GM12878 (cell line): ENCODE measurements around the gene THRB. TPM values are rescaled to one million over a fixed set of nuclear protein-coding genes. Genes with fewer than 3 reads are reported as not detected.

Experiments used
- ATAC-seq: fragments of 200-7000 bp; cut with Tn5 transposase; 3 replicates; pipeline ENCODE4 v1.9.1; 2020; ENCODE audit warnings: mild to moderate bottlenecking, moderate library complexity
- BruUV-seq: library from RNA; stranded (reverse); fragments of 400-500 nt; replicated peaks from 2 replicates; lab custom pipeline; 2021; lab: Mats Ljungman, UMichigan
- CTCF ChIA-PET: fragments of 300-600 bp; sonication (Branson Sonifier 250); formaldehyde crosslinking; extraction: SDS; loops from one replicate; lab custom pipeline; 2021; ENCODE audit warnings: inconsistent platforms; lab: Yijun Ruan, JAX
- POLR2A ChIA-PET: fragments of 350-600 bp; formaldehyde crosslinking; extraction: SDS; loops from one replicate; lab custom pipeline; 2021; ENCODE audit warnings: inconsistent platforms; lab: Charles Lee
- RAD21 ChIA-PET: fragments of 300-600 bp; sonication (Branson Sonifier 250); formaldehyde crosslinking; loops from one replicate; lab custom pipeline; 2023; ENCODE audit warnings: antibody characterized with exemption; ENCODE audit not compliant: unreplicated experiment; lab: Charles Lee
- SMC1A ChIA-PET: fragments of 300-600 bp; sonication (Branson Sonifier 250); formaldehyde crosslinking; loops from one replicate; lab custom pipeline; 2023; ENCODE audit not compliant: unreplicated experiment, uncharacterized antibody; lab: Charles Lee
- DNase-seq: peaks from one replicate; pipeline ENCODE4 v3.0.0-alpha.2; 2011; ENCODE audit warnings: low read depth, low spot score
- FAIRE-seq: peaks from 3 replicates; lab custom pipeline; 2011; peaks lifted over from hg19 to GRCh38; lab: Jason Lieb, UNC
- H2AFZ ChIP-seq: 2 replicates; pipeline ENCODE4 v1.6.0; 2011; ENCODE audit warnings: low read depth, low read length, control low read depth; ENCODE audit not compliant: control insufficient read depth
- H3K27ac ChIP-seq: 2 replicates; pipeline ENCODE4 v1.5.1; 2011; ENCODE audit warnings: control low read depth; ENCODE audit not compliant: control insufficient read depth, insufficient read depth
- H3K27me3 ChIP-seq, 2 experiments: replicated peaks in 1 of 2; 2 replicates each; pipeline versions ENCODE4 v1.6.0 to v1.6.1; 2011; ENCODE audit warnings: low read length in 1 of 2; ENCODE audit not compliant: control insufficient read depth in 2 of 2, insufficient read depth in 2 of 2
- H3K36me3 ChIP-seq, 2 experiments: 2 replicates each; pipeline ENCODE4 v1.5.1; 2011; ENCODE audit warnings: low read length in 1 of 2; ENCODE audit not compliant: control insufficient read depth in 2 of 2, insufficient read depth in 2 of 2
- H3K4me1 ChIP-seq: 2 replicates; pipeline ENCODE4 v1.6.1; 2011; ENCODE audit warnings: mild to moderate bottlenecking, low read length, moderate library complexity, mixed read lengths; ENCODE audit not compliant: control insufficient read depth, insufficient read depth
- H3K4me2 ChIP-seq: 2 replicates; pipeline ENCODE4 v1.6.0; 2011; ENCODE audit warnings: control low read depth; ENCODE audit not compliant: control insufficient read depth, insufficient read depth
- H3K4me3 ChIP-seq: fragments of 200-600 bp; sonication (generic); 2 replicates; pipeline ENCODE4 v1.5.1; 2016
- H3K79me2 ChIP-seq: 2 replicates; pipeline ENCODE4 v1.6.0; 2011; ENCODE audit warnings: low read length; ENCODE audit not compliant: control insufficient read depth, insufficient read depth
- H3K9ac ChIP-seq: 2 replicates; pipeline ENCODE4 v1.8.0; 2011; ENCODE audit warnings: low read length, control low read depth, mixed read lengths; ENCODE audit not compliant: control insufficient read depth, insufficient read depth
- H3K9me3 ChIP-seq: replicated peaks from 3 replicates; pipeline ENCODE4 v1.5.1; 2011; ENCODE audit warnings: mild to moderate bottlenecking, low read length; ENCODE audit not compliant: control insufficient read depth, insufficient read depth
- H4K20me1 ChIP-seq: 2 replicates; pipeline ENCODE4 v1.6.0; 2011; ENCODE audit not compliant: control insufficient read depth, insufficient read depth
- BCL3 ChIP-seq: IDR thresholded peaks from 2 replicates; pipeline ENCODE4 v1.6.1; 2011; ENCODE audit warnings: borderline replicate concordance, low read depth, mild to moderate bottlenecking, moderate library complexity, low read length; ENCODE audit not compliant: insufficient read depth, poor library complexity, severe bottlenecking
- CBFB ChIP-seq: IDR thresholded peaks from 2 replicates; pipeline ENCODE4 v1.6.1; 2016; ENCODE audit warnings: antibody characterized with exemption, low read depth
- EGR1 ChIP-seq, 2 experiments: IDR thresholded peaks; 1 replicate in 1 of 2; 2 replicates in 1 of 2; pipeline ENCODE4 v1.6.1; 2011 to 2012; ENCODE audit warnings: low read depth in 2 of 2, low read length in 2 of 2, borderline replicate concordance in 1 of 2, mild to moderate bottlenecking in 1 of 2, moderate library complexity in 1 of 2
- MXI1 ChIP-seq: fragments of 150-350 bp; IDR thresholded peaks from 2 replicates; pipeline ENCODE4 v1.6.1; 2011; ENCODE audit warnings: low read depth, mild to moderate bottlenecking, inconsistent platforms, low read length, improper control_type of control experiment
- RB1 ChIP-seq: fragments of 450-650 bp; formaldehyde crosslinking; IDR thresholded peaks from 2 replicates; pipeline ENCODE4 v1.6.1; 2017; ENCODE audit warnings: mild to moderate bottlenecking, borderline replicate concordance
- RCOR1 ChIP-seq: conservative IDR thresholded peaks from 2 replicates; pipeline ENCODE4 v1.6.1; 2012; ENCODE audit warnings: low read depth, low read length, improper control_type of control experiment
- SIN3A ChIP-seq: IDR thresholded peaks from 2 replicates; pipeline ENCODE4 v1.6.1; 2012; ENCODE audit warnings: low read depth, low read length, improper control_type of control experiment
- SIX5 ChIP-seq: IDR thresholded peaks from 2 replicates; pipeline ENCODE4 v1.6.1; 2011; ENCODE audit warnings: mild to moderate bottlenecking, low read depth, low read length, moderate library complexity; ENCODE audit not compliant: severe bottlenecking
- SMAD1 ChIP-seq: fragments of 450-650 bp; IDR thresholded peaks from 2 replicates; pipeline ENCODE4 v1.6.1; 2018; ENCODE audit warnings: mild to moderate bottlenecking, low read depth; ENCODE audit not compliant: partially characterized antibody
- SUZ12 ChIP-seq: fragments of 200-600 bp; sonication (generic); IDR thresholded peaks from one replicate; pipeline ENCODE4 v1.6.1; 2018; ENCODE audit warnings: antibody characterized with exemption, mild to moderate bottlenecking; ENCODE audit not compliant: unreplicated experiment
- YBX1 ChIP-seq: fragments of 450-650 bp; IDR thresholded peaks from 2 replicates; pipeline ENCODE4 v1.6.1; 2016; ENCODE audit warnings: antibody characterized with exemption
- WGBS: methylation state at CpG from one replicate; pipeline ENCODE4 v1.1.6; 2016; ENCODE audit warnings: low lambda C conversion rate; ENCODE audit not compliant: insufficient replicate concordance, insufficient coverage; ENCODE audit errors: missing lambda C conversion rate; 5-methylcytosine and 5-hydroxymethylcytosine counted together
- in situ Hi-C: fragments of 300-500 bp; cut with MboI; formaldehyde crosslinking; loops from 9 replicates; pipeline ENCODE4 v1.14.3; 2018; ENCODE audit warnings: mixed read lengths
- intact Hi-C: fragments of 100-400 bp; cut with micrococcal nuclease; formaldehyde crosslinking; loops from one replicate; pipeline ENCODE4 v1.14.2; 2022; ENCODE audit not compliant: unreplicated experiment
- polyA plus RNA-seq, 11 experiments: library from polyadenylated mRNA; depleted of rRNA in 4 of 11; unstranded in 6 of 11; stranded (reverse) in 5 of 11; fragments of >200 nt; fragmentation: Nextera tagmentation in 4 of 11; fragmentation: Illumina TruSeq in 1 of 11; extraction: Ambion mirVana in 4 of 11; extraction: Trizol in 1 of 11; gene quantifications; 1 replicate in 1 of 11; 2 replicates in 10 of 11; pipeline versions ENCODE4 v1.2.1 to v1.2.3, GENCODE V29; 2011 to 2016; ENCODE audit warnings: inconsistent platforms in 2 of 11, missing spikeins in 2 of 11, low read depth in 1 of 11
- total RNA-seq, 4 experiments: library from RNA; depleted of rRNA in 3 of 4; stranded (reverse); fragments of >200 nt in 3 of 4; fragmentation: Illumina TruSeq in 1 of 4; extraction: Trizol in 1 of 4; gene quantifications; 2 replicates each; pipeline versions ENCODE4 v1.2.1 to v1.2.3, GENCODE V29; 2013 to 2021
- TF ChIP-seq, protein P1 (sequence below): fragments of 450-650 bp; formaldehyde crosslinking; IDR thresholded peaks from 2 replicates; pipeline ENCODE4 v1.5.0; 2022; ENCODE audit warnings: mild to moderate bottlenecking, missing genetic modification characterization

The THRB gene
- total and polyA plus RNA-seq, 10 of the 15 experiments (the other 5 are each of a cell fraction or from before 2014, with no cell fraction given) = 0.05 TPM; not detected in 9

GRCh38 chr3:24344784-24345439 is 149.7 kb downstream of the THRB start:
- WGBS = 55% methylated on average over 3 of the region's 3 CpGs
- Histone ChIP-seq H3K4me1 (no peaks in the 10 kb centered on the region), H3K4me3 (no peak overlapping the region), H3K27me3 (no peaks in the 10 kb centered on the region; a peak in 1 of 4 replicates), H2AFZ (no peak overlapping the region), H3K36me3 (no peaks in the 10 kb centered on the region), H3K4me2 (no peak overlapping the region), H3K27ac (no peak overlapping the region), H3K9ac (no peak overlapping the region), H3K9me3 (no peaks in the 10 kb centered on the region), H4K20me1 (no peaks in the 10 kb centered on the region), H3K79me2 (no peaks in the 10 kb centered on the region)
- ATAC-seq (no peak), DNase-seq (no peak), FAIRE-seq (no peak)
- CTCF ChIA-PET = no interaction called here
- no peak for TF ChIP-seq EGR1 (IDR thresholded peaks at IDR 0.05; ENCODE audit: borderline replicate concordance in 1 of 2, low read depth in 2 of 2, low read length in 2 of 2)
- TF ChIP-seq RCOR1 = no peak
- TF ChIP-seq SUZ12 = no peak
- no peak for TF ChIP-seq YBX1
- intact Hi-C loops = no loop called here
- POLR2A ChIA-PET = no interaction called here
- SMC1A ChIA-PET = no interaction called here
- RAD21 ChIA-PET = no interaction called here
- in situ Hi-C loops = no loop called here
- no TSS peak for BruUV-seq

GRCh38 chr3:24343084-24343783 is 151.4 kb downstream of the THRB start:
- no TSS peak for BruUV-seq
- ChIA-PET CTCF (no interaction called here), POLR2A (no interaction called here), SMC1A (no interaction called here), RAD21 (no interaction called here)
- no peak overlapping the region for H3K9ac ChIP-seq
- in situ Hi-C loops = no loop called here
- no peak for DNase-seq
- no peak overlapping the region for H3K4me2 ChIP-seq
- no peaks in the 10 kb centered on the region for H3K9me3 ChIP-seq
- H4K20me1 ChIP-seq = no peaks in the 10 kb centered on the region
- FAIRE-seq = no peak
- no peaks in the 10 kb centered on the region; a peak in 2 of 4 replicates for H3K27me3 ChIP-seq
- no peaks in the 10 kb centered on the region for H3K4me1 ChIP-seq
- no peaks in the 10 kb centered on the region for H3K79me2 ChIP-seq
- H2AFZ ChIP-seq = no peak overlapping the region
- H3K36me3 ChIP-seq = no peaks in the 10 kb centered on the region
- no peak overlapping the region for H3K27ac ChIP-seq
- no peak overlapping the region for H3K4me3 ChIP-seq
- 62% methylated on average over 3 of the region's 3 CpGs for WGBS
- no peak for ATAC-seq
- intact Hi-C loops = no loop called here
- TF ChIP-seq RB1 (no peak), BCL3 (no peak), MXI1 (no peak), SIX5 (no peak), SIN3A (no peak), SMAD1 (no peak), CBFB (no peak)
- TF ChIP-seq, protein P1, sequence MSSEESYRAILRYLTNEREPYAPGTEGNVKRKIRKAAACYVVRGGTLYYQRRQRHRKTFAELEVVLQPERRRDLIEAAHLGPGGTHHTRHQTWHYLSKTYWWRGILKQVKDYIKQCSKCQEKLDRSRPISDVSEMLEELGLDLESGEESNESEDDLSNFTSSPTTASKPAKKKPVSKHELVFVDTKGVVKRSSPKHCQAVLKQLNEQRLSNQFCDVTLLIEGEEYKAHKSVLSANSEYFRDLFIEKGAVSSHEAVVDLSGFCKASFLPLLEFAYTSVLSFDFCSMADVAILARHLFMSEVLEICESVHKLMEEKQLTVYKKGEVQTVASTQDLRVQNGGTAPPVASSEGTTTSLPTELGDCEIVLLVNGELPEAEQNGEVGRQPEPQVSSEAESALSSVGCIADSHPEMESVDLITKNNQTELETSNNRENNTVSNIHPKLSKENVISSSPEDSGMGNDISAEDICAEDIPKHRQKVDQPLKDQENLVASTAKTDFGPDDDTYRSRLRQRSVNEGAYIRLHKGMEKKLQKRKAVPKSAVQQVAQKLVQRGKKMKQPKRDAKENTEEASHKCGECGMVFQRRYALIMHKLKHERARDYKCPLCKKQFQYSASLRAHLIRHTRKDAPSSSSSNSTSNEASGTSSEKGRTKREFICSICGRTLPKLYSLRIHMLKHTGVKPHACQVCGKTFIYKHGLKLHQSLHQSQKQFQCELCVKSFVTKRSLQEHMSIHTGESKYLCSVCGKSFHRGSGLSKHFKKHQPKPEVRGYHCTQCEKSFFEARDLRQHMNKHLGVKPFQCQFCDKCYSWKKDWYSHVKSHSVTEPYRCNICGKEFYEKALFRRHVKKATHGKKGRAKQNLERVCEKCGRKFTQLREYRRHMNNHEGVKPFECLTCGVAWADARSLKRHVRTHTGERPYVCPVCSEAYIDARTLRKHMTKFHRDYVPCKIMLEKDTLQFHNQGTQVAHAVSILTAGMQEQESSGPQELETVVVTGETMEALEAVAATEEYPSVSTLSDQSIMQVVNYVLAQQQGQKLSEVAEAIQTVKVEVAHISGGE (CRISPR knock-in tag) = no peak
